ENCODE measurements around the gene FADS2. TPM values are rescaled to one million over a fixed set of nuclear protein-coding genes. Genes with fewer than 3 reads are reported as not detected.

The FADS2 gene
- total and polyA plus RNA-seq, 9 of the 15 experiments (the other 6 are each of a cell fraction or from before 2014, with no cell fraction given), result 2.9 to 42.8 (median 16.2) TPM

- TF ChIP-seq BACH1 (tag; IDR thresholded peaks at IDR 0.05), result peak; percentile 83
- TF ChIP-seq POLR2A (conservative IDR thresholded peaks at IDR 0.05), result peak; percentile 41; the same call in 1 of the 2 replicates
- TF ChIP-seq NBN (IDR thresholded peaks at IDR 0.05; ENCODE audit: low read depth), result peak; percentile 93; the same call in 1 of the 2 replicates
- no peak for TF ChIP-seq NFIX (CRISPR knock-in tag; IDR thresholded peaks at IDR 0.05; ENCODE audit: low read depth)
- 0 out of 2 replicates have a peak, but pooled peaks have one; percentile 37 for TF ChIP-seq ZNF3 (CRISPR knock-in tag; IDR thresholded peaks at IDR 0.05)
- no peak for TF ChIP-seq IFI16 (CRISPR knock-in tag; IDR thresholded peaks at IDR 0.05)
- peak; percentile 87 for TF ChIP-seq GATA2 (CRISPR knock-in tag; IDR thresholded peaks at IDR 0.05)
- no peak for TF ChIP-seq ERF (CRISPR knock-in tag; IDR thresholded peaks at IDR 0.05)
- TF ChIP-seq TFAM (CRISPR knock-in tag; conservative IDR thresholded peaks at IDR 0.05), result no peak
- TF ChIP-seq ZNF316 (IDR thresholded peaks at IDR 0.05), result peak; percentile 75
- peak; percentile 91 for TF ChIP-seq CCNT2 (IDR thresholded peaks at IDR 0.05; ENCODE audit: borderline replicate concordance, extremely low read depth, insufficient read length, low read depth, low read length)
- peak; percentile 42 for TF ChIP-seq KDM5B (IDR thresholded peaks at IDR 0.05; ENCODE audit: insufficient replicate concordance, low read depth, low read length)
- no peak for TF ChIP-seq PRPF4 (IDR thresholded peaks at IDR 0.05; ENCODE audit: insufficient read depth, low read depth, low read length, poor library complexity, severe bottlenecking)
- TF ChIP-seq FOXJ3 (CRISPR knock-in tag; IDR thresholded peaks at IDR 0.05), result no peak
- TF ChIP-seq NFATC3 (IDR thresholded peaks at IDR 0.05), result peak; percentile 53; the same call in 1 of the 2 replicates
- TF ChIP-seq DNMT1 (IDR thresholded peaks at IDR 0.05), result no peak
- TF ChIP-seq ESRRA (IDR thresholded peaks at IDR 0.05; ENCODE audit: borderline replicate concordance, low read depth), result peak; percentile 73; the same call in 1 of the 2 replicates
- TF ChIP-seq OTX1 (CRISPR knock-in tag; IDR thresholded peaks at IDR 0.05), result peak; percentile 14; the same call in 1 of the 2 replicates
- TF ChIP-seq NUFIP1 (IDR thresholded peaks at IDR 0.05; ENCODE audit: partially characterized antibody), result no peak
- TF ChIP-seq TBP (optimal IDR thresholded peaks at IDR 0.05; ENCODE audit: low read depth, low read length), result peak; percentile 57
- TF ChIP-seq, protein P1, sequence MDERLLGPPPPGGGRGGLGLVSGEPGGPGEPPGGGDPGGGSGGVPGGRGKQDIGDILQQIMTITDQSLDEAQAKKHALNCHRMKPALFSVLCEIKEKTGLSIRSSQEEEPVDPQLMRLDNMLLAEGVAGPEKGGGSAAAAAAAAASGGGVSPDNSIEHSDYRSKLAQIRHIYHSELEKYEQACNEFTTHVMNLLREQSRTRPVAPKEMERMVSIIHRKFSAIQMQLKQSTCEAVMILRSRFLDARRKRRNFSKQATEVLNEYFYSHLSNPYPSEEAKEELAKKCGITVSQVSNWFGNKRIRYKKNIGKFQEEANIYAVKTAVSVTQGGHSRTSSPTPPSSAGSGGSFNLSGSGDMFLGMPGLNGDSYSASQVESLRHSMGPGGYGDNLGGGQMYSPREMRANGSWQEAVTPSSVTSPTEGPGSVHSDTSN (CRISPR knock-in tag; IDR thresholded peaks at IDR 0.05; ENCODE audit: low read depth), result no peak
- TF ChIP-seq, protein P1 (tag; conservative IDR thresholded peaks at IDR 0.05; ENCODE audit: low read depth), result peak; percentile 60
- no peak for TF ChIP-seq ZZZ3 (IDR thresholded peaks at IDR 0.05)
- no peak for TF ChIP-seq TRIM25 (IDR thresholded peaks at IDR 0.05; ENCODE audit: borderline replicate concordance)
Measured at GRCh38 chr11:61841636-61842527, 13.8 kb downstream of the FADS2 start (continued).
